K562 (cell line): ENCODE results near the gene MOB1A. TPM values are rescaled to one million over a fixed set of nuclear protein-coding genes. Genes with fewer than 3 reads are reported as not detected.

Source experiments
- ATF2 ChIP-seq: sonication (generic); formaldehyde crosslinking; IDR thresholded peaks from 2 replicates; pipeline ENCODE4 v1.8.1; 2022; ENCODE audit warnings: missing genetic modification reagents
- EHMT2 ChIP-seq: fragments of 450-650 bp; IDR thresholded peaks from 2 replicates; pipeline ENCODE4 v1.6.1; 2018; ENCODE audit warnings: antibody characterized with exemption
- KDM5B ChIP-seq: fragments of 200-600 bp; sonication (generic); IDR thresholded peaks from 2 replicates; pipeline ENCODE4 v1.6.1; 2012; ENCODE audit warnings: low read depth, mild to moderate bottlenecking, moderate library complexity, low read length, control low read depth, inconsistent platforms; ENCODE audit not compliant: insufficient replicate concordance
- MED1 ChIP-seq: sonication (generic); formaldehyde crosslinking; IDR thresholded peaks from 2 replicates; pipeline ENCODE4 v1.8.1; 2023; ENCODE audit warnings: missing genetic modification reagents, borderline replicate concordance
- NFIX ChIP-seq: fragments of 250-450 bp; sonication (Bioruptor Pico); IDR thresholded peaks from 2 replicates; pipeline ENCODE4 v1.4.0; 2020; ENCODE audit warnings: low read depth, mild to moderate bottlenecking, moderate library complexity
- PHF21A ChIP-seq: fragments of 450-650 bp; IDR thresholded peaks from 2 replicates; pipeline ENCODE4 v1.6.1; 2017; ENCODE audit warnings: low read depth, borderline replicate concordance
- SIN3A ChIP-seq, 2 experiments: fragments of 150-350 bp in 1 of 2; IDR thresholded peaks; 2 replicates each; pipeline ENCODE4 v1.6.1; 2011 to 2016; ENCODE audit warnings: borderline replicate concordance in 2 of 2, low read depth in 2 of 2, low read length in 2 of 2, mild to moderate bottlenecking in 2 of 2, moderate library complexity in 2 of 2; ENCODE audit not compliant: control insufficient read depth in 1 of 2
- SREBF1 ChIP-seq: fragments of 150-350 bp; IDR thresholded peaks from 2 replicates; pipeline ENCODE4 v1.6.1; 2014; ENCODE audit warnings: antibody characterized with exemption, low read depth, low read length, borderline replicate concordance
- STAG1 ChIP-seq: sonication (generic); formaldehyde crosslinking; IDR thresholded peaks from 2 replicates; pipeline ENCODE4 v1.5.0; 2020; ENCODE audit warnings: missing genetic modification reagents, borderline replicate concordance
- TCFL5 ChIP-seq: fragments of 250-450 bp; sonication (Bioruptor Pico); conservative IDR thresholded peaks from 2 replicates; pipeline ENCODE4 v1.6.1; 2021; ENCODE audit warnings: mild to moderate bottlenecking, moderate library complexity, matching md5 sums
- TFAM ChIP-seq: fragments of 250-450 bp; sonication (Bioruptor Pico); conservative IDR thresholded peaks from 2 replicates; pipeline ENCODE4 v1.5.0; 2021; ENCODE audit warnings: mild to moderate bottlenecking, moderate library complexity
- ZBTB26 ChIP-seq: fragments of 450-650 bp; formaldehyde crosslinking; IDR thresholded peaks from 2 replicates; pipeline ENCODE4 v1.4.0; 2022; ENCODE audit warnings: missing genetic modification characterization
- polyA plus RNA-seq, 8 experiments: library from polyadenylated mRNA; depleted of rRNA in 4 of 8; stranded (reverse) in 5 of 8; unstranded in 3 of 8; fragments of >200 nt; fragmentation: Nextera tagmentation in 2 of 8; fragmentation: Illumina TruSeq in 1 of 8; extraction: Ambion mirVana in 2 of 8; extraction: Trizol in 1 of 8; gene quantifications; 2 replicates each; pipeline versions ENCODE4 v1.2.1 to v1.2.3, GENCODE V29; 2011 to 2014; ENCODE audit warnings: inconsistent platforms in 1 of 8, missing spikeins in 1 of 8
- total RNA-seq, 7 experiments: library from RNA; depleted of rRNA in 6 of 7; stranded (reverse); fragments of >200 nt in 6 of 7; fragmentation: Illumina TruSeq in 2 of 7; extraction: Trizol in 2 of 7; gene quantifications; 2 replicates each; pipeline versions ENCODE4 v1.2.1 to v1.2.3, GENCODE V29; 2011 to 2021; ENCODE audit warnings: low replicate concordance in 1 of 7
- TF ChIP-seq, protein P1 (sequence below): sonication (generic); formaldehyde crosslinking; IDR thresholded peaks from 2 replicates; pipeline ENCODE4 v1.8.1; 2023; ENCODE audit warnings: mild to moderate bottlenecking, missing genetic modification reagents
- TF ChIP-seq, protein P2 (sequence below): fragments of 450-650 bp; IDR thresholded peaks from 2 replicates; pipeline ENCODE4 v1.6.1; 2016; ENCODE audit warnings: low read depth, mild to moderate bottlenecking, moderate library complexity
- TF ChIP-seq, protein P3 (sequence below): IDR thresholded peaks from 2 replicates; pipeline ENCODE4 v1.6.1; 2016; ENCODE audit warnings: missing genetic modification characterization, missing compliant biosample characterization
- TF ChIP-seq, protein P4 (sequence below), 2 experiments: fragments of 450-650 bp in 1 of 2; sonication (generic) in 1 of 2; formaldehyde crosslinking; conservative IDR thresholded peaks; 2 replicates each; pipeline versions ENCODE4 v1.4.0 to v1.8.1; 2020 to 2022; ENCODE audit warnings: mild to moderate bottlenecking in 1 of 2, missing genetic modification reagents in 1 of 2

MOB1A gene
- total and polyA plus RNA-seq, 9 of the 15 experiments (the other 6 are each of a cell fraction or from before 2014, with no cell fraction given) = 24.8 to 100 (median 60.2) TPM

DNA sequence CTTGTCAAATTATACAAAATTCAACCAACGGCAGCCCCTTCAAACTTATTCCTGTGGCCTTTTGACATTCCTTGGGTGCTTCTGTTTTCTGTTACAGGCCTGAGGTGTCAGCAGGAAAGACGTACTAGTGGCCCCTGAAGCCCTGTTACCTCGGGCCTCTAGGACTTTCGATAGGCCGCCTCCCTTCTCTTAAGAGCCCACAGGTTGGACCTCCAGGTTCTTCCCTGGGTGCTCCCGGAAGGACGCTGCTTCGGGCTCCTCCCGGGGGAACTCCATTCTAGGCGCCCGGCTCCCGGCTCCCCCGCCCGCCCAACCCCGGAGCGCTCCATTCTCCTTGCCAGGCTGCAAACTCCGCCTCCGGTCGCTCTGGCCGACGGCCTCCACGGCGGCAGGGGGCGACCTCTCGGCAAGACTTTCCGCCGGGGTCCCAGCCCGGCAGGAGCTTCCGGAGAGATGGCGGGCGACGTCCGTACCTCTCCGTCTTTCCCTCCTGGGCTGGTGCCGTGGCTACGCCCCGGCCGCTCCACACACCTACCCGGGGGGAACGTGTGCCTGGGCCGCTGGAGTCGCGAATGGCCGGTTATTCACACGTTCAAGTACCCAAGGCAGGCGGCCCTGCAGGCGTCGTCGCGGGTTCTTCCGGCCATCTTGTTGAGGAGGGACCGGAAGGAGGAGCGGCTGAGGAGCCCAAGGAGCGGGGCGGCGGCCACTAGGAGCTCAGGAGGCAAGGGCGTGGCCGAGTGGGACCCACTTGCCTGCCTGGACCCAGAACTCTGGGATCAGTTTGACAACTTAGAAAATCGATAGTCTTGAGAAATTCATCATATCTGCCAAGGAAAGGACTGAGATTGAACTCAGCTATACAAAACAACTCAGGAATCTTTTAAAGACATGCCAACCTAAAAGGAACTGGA is 58.5 kb downstream of the MOB1A start (continued):
- TF ChIP-seq, protein P1, sequence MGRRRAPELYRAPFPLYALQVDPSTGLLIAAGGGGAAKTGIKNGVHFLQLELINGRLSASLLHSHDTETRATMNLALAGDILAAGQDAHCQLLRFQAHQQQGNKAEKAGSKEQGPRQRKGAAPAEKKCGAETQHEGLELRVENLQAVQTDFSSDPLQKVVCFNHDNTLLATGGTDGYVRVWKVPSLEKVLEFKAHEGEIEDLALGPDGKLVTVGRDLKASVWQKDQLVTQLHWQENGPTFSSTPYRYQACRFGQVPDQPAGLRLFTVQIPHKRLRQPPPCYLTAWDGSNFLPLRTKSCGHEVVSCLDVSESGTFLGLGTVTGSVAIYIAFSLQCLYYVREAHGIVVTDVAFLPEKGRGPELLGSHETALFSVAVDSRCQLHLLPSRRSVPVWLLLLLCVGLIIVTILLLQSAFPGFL = no peak
- TF ChIP-seq MED1 (CRISPR knock-in tag) = no peak
- TF ChIP-seq TFAM (CRISPR knock-in tag) = no peak
- TF ChIP-seq, protein P2, sequence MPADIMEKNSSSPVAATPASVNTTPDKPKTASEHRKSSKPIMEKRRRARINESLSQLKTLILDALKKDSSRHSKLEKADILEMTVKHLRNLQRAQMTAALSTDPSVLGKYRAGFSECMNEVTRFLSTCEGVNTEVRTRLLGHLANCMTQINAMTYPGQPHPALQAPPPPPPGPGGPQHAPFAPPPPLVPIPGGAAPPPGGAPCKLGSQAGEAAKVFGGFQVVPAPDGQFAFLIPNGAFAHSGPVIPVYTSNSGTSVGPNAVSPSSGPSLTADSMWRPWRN = no peak
- TF ChIP-seq ATF2 (CRISPR knock-in tag) = no peak
- TF ChIP-seq EHMT2 = peak; percentile 98
- no peak; a peak in 1 of 4 replicates for TF ChIP-seq SIN3A (IDR thresholded peaks at IDR 0.05; ENCODE audit: borderline replicate concordance in 2 of 2, control insufficient read depth in 1 of 2, low read depth in 2 of 2, low read length in 2 of 2)
- peak; percentile 45 for TF ChIP-seq KDM5B
- no peak for TF ChIP-seq SREBF1
- TF ChIP-seq STAG1 (CRISPR knock-in tag) = no peak
- TF ChIP-seq TCFL5 (CRISPR knock-in tag) = no peak
- TF ChIP-seq, protein P3, sequence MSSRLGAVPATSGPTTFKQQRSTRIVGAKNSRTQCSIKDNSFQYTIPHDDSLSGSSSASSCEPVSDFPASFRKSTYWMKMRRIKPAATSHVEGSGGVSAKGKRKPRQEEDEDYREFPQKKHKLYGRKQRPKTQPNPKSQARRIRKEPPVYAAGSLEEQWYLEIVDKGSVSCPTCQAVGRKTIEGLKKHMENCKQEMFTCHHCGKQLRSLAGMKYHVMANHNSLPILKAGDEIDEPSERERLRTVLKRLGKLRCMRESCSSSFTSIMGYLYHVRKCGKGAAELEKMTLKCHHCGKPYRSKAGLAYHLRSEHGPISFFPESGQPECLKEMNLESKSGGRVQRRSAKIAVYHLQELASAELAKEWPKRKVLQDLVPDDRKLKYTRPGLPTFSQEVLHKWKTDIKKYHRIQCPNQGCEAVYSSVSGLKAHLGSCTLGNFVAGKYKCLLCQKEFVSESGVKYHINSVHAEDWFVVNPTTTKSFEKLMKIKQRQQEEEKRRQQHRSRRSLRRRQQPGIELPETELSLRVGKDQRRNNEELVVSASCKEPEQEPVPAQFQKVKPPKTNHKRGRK (tag) = no peak
- no peak for TF ChIP-seq NFIX (CRISPR knock-in tag)
- TF ChIP-seq, protein P4, sequence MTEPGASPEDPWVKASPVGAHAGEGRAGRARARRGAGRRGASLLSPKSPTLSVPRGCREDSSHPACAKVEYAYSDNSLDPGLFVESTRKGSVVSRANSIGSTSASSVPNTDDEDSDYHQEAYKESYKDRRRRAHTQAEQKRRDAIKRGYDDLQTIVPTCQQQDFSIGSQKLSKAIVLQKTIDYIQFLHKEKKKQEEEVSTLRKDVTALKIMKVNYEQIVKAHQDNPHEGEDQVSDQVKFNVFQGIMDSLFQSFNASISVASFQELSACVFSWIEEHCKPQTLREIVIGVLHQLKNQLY (CRISPR knock-in tag; conservative IDR thresholded peaks at IDR 0.05) = no peak
- 0 out of 2 replicates have a peak, but pooled peaks have one; percentile 23 for TF ChIP-seq PHF21A
- peak; percentile 66; the same call in 1 of the 2 replicates for TF ChIP-seq ZBTB26 (CRISPR knock-in tag)
